Small intestine (tissue), 7 donors: Measurements from ENCODE around the gene GPI. TPM values are rescaled to one million over a fixed set of nuclear protein-coding genes. Genes with fewer than 3 reads are reported as not detected.

Experiments used
- DNase-seq, 2 donors: peaks; one replicate each; pipeline versions ENCODE4 v3.0.0 to v3.0.0-alpha.2; 2013
- FAIRE-seq: peaks from 2 replicates; lab custom pipeline; 2012; peaks lifted over from hg19 to GRCh38; lab: Jason Lieb, UNC
- H3K27ac ChIP-seq, 3 donors: one replicate each; pipeline ENCODE4 v1.5.1; 2013; ENCODE audit warnings: low read length in 2 of 3, mild to moderate bottlenecking in 2 of 3, control low read depth in 1 of 3, inconsistent platforms in 1 of 3, low read depth in 1 of 3, moderate library complexity in 1 of 3
- H3K27me3 ChIP-seq, 3 donors: one replicate each; pipeline ENCODE4 v1.6.1; 2013; ENCODE audit warnings: low read length in 3 of 3, inconsistent platforms in 1 of 3; ENCODE audit not compliant: control insufficient read depth in 3 of 3, insufficient read depth in 3 of 3
- H3K36me3 ChIP-seq, 3 donors: one replicate each; pipeline ENCODE4 v1.6.1; 2013; ENCODE audit warnings: low read length in 3 of 3, inconsistent platforms in 1 of 3, low read depth in 1 of 3, mild to moderate bottlenecking in 1 of 3, moderate library complexity in 1 of 3; ENCODE audit not compliant: control insufficient read depth in 3 of 3, insufficient read depth in 2 of 3
- H3K4me1 ChIP-seq, 3 donors: one replicate each; pipeline ENCODE4 v1.6.1; 2013; ENCODE audit warnings: low read length in 2 of 3, inconsistent platforms in 1 of 3, low read depth in 1 of 3, mild to moderate bottlenecking in 1 of 3, moderate library complexity in 1 of 3; ENCODE audit not compliant: control insufficient read depth in 3 of 3, insufficient read depth in 2 of 3
- H3K4me3 ChIP-seq, 3 donors: one replicate each; pipeline ENCODE4 v1.5.1; 2013; ENCODE audit warnings: low read length in 3 of 3, control low read depth in 1 of 3, inconsistent platforms in 1 of 3, low read depth in 1 of 3, mild to moderate bottlenecking in 1 of 3, moderate library complexity in 1 of 3
- H3K9me3 ChIP-seq, 2 donors: one replicate each; pipeline ENCODE4 v1.6.1; 2013; ENCODE audit warnings: low read depth in 1 of 2, low read length in 1 of 2; ENCODE audit not compliant: control insufficient read depth in 2 of 2, insufficient read depth in 1 of 2
- WGBS, 3 donors: extraction: QIAGEN DNeasy Blood & Tissue Kit; methylation state at CpG; one replicate each; pipeline ENCODE4 v1.1.7; 2013; 5-methylcytosine and 5-hydroxymethylcytosine counted together
- polyA plus RNA-seq, 4 donors: library from polyadenylated mRNA; stranded (reverse) in 3 of 4; unstranded in 1 of 4; fragments of 200-250 nt in 3 of 4; fragments of 120-200 nt in 1 of 4; gene quantifications; one replicate each; pipeline versions ENCODE4 v1.2.1 to v1.2.3, GENCODE V29; 2013
- donor health status: healthy with polysubstance abuse.
- donor health status: control.
- donor health status: control.
- donor health status: Bipolar disorder and iron deficiency.
- donor health status: healthy.

The GPI gene
- polyA plus RNA-seq, 4 donors: 98.6 to 199 (median 125) TPM

GRCh38 chr19:34426096-34426661 is 61.2 kb downstream of the GPI start:
- H3K4me1 ChIP-seq: peaks cover 0 to 12% (median 8%) of the 10 kb centered on the region in 3 donors
- H3K27ac ChIP-seq: no peak overlapping the region
- no peaks in the 10 kb centered on the region for H3K27me3 ChIP-seq
- DNase-seq (no peak), FAIRE-seq (no peak)
- peaks cover 0 to 17% (median 0%) of the 10 kb centered on the region in 3 donors for H3K36me3 ChIP-seq
- H3K9me3 ChIP-seq: no peaks in the 10 kb centered on the region
- no peak overlapping the region for H3K4me3 ChIP-seq
- WGBS, 3 donors: 89 to 92% (median 90%) methylated on average over 8 of the region's 8 CpGs

GRCh38 chr19:34428549-34429285 is 63.7 kb downstream of the GPI start:
- peak; percentile 37 to 71 for DNase-seq
- 0% methylated on average over 48 to 68 of the region's 68 CpGs for WGBS, 3 donors
- FAIRE-seq: no peak
- H3K4me3 ChIP-seq: peak overlapping the region; percentile 77 to 96 (median 96)
- peaks cover 0 to 20% (median 0%) of the 10 kb centered on the region in 3 donors for H3K36me3 ChIP-seq
- no peaks in the 10 kb centered on the region for H3K27me3 ChIP-seq
- H3K4me1 ChIP-seq: peaks cover 0 to 13% (median 8%) of the 10 kb centered on the region in 3 donors
- peak overlapping the region; percentile 28 to 89 (median 68) for H3K27ac ChIP-seq
- no peaks in the 10 kb centered on the region for H3K9me3 ChIP-seq

GRCh38 chr19:34429553-34429952 is 64.6 kb downstream of the GPI start:
- peak overlapping the region in 1 of 3 donors; percentile 10 for H3K27ac ChIP-seq
- peak overlapping the region in 1 of 3 donors; percentile 77 for H3K4me3 ChIP-seq
- FAIRE-seq (no peak), DNase-seq (no peak)
- H3K27me3 ChIP-seq: no peaks in the 10 kb centered on the region
- peaks cover 0 to 23% (median 4%) of the 10 kb centered on the region in 3 donors for H3K36me3 ChIP-seq
- 54 to 67% (median 67%) methylated on average over 9 of the region's 9 CpGs for WGBS, 3 donors
- peaks cover 0 to 13% (median 8%) of the 10 kb centered on the region in 3 donors for H3K4me1 ChIP-seq
- H3K9me3 ChIP-seq: no peaks in the 10 kb centered on the region

- no peak overlapping the region for H3K4me3 ChIP-seq
Measured at GRCh38 chr19:34430738-34431625, 66.0 kb downstream of the GPI start.

GRCh38 chr19:34431681-34432402 is 66.8 kb downstream of the GPI start:
- WGBS, 3 donors: 62 to 73% (median 69%) methylated on average over 2 of the region's 2 CpGs
- DNase-seq: no peak
- H3K36me3 ChIP-seq: peaks cover 3 to 33% (median 6%) of the 10 kb centered on the region in 3 donors
- no peak for FAIRE-seq
- no peaks in the 10 kb centered on the region for H3K27me3 ChIP-seq
- peaks cover 0 to 13% (median 8%) of the 10 kb centered on the region in 3 donors for H3K4me1 ChIP-seq
- H3K9me3 ChIP-seq: no peaks in the 10 kb centered on the region
- no peak overlapping the region for H3K27ac ChIP-seq
- H3K4me3 ChIP-seq: no peak overlapping the region

More at GRCh38 chr19:34430738-34431625, 66.0 kb downstream of the GPI start:
- no peaks in the 10 kb centered on the region for H3K27me3 ChIP-seq
- no peaks in the 10 kb centered on the region for H3K9me3 ChIP-seq
- peaks cover 3 to 33% (median 6%) of the 10 kb centered on the region in 3 donors for H3K36me3 ChIP-seq
- DNase-seq (peak; percentile 48 to 52), FAIRE-seq (no peak)
- 40 to 41% (median 41%) methylated on average over 6 of the region's 6 CpGs for WGBS, 3 donors
- peaks cover 0 to 13% (median 8%) of the 10 kb centered on the region in 3 donors for H3K4me1 ChIP-seq
- H3K27ac ChIP-seq: no peak overlapping the region

- Histone ChIP-seq H3K27ac (no peak overlapping the region), H3K27me3 (no peaks in the 10 kb centered on the region), H3K4me1 (peaks cover 0 to 13% (median 8%) of the 10 kb centered on the region in 3 donors), H3K36me3 (peaks cover 3 to 41% (median 8%) of the 10 kb centered on the region in 3 donors), H3K9me3 (no peaks in the 10 kb centered on the region), H3K4me3 (no peak overlapping the region)
- DNase-seq (no peak), FAIRE-seq (no peak)
- WGBS, 3 donors: 84 to 87% (median 84%) methylated on average over 5 of the region's 5 CpGs
Measured at GRCh38 chr19:34432797-34433196, 67.8 kb downstream of the GPI start.

- Histone ChIP-seq H3K27me3 (no peaks in the 10 kb centered on the region), H3K27ac (no peak overlapping the region), H3K4me3 (no peak overlapping the region), H3K4me1 (no peaks in the 10 kb centered on the region), H3K36me3 (peaks cover 8 to 55% (median 10%) of the 10 kb centered on the region in 3 donors), H3K9me3 (no peaks in the 10 kb centered on the region)
- FAIRE-seq (no peak), DNase-seq (no peak)
- WGBS, 3 donors: 90 to 97% (median 91%) methylated on average over 3 of the region's 3 CpGs
Measured at GRCh38 chr19:34436716-34437115, 71.7 kb downstream of the GPI start.
